HG03442 (cell line): ENCODE measurements around the gene EEF1AKMT4.

Source experiments
- ATAC-seq: cut with Tn5 transposase; IDR thresholded peaks from one replicate; pipeline ENCODE4 v1.9.1; 2021; ENCODE audit warnings: mild to moderate bottlenecking, moderate library complexity; ENCODE audit not compliant: unreplicated experiment

EEF1AKMT4 gene

GRCh38 chr3:184249412-184250166, at the start of gene EEF1AKMT4:
EEF1AKMT4 (plus strand) TSS chr3:184249672; CDS start chr3:184249695, 23 bp downstream.
- ATAC-seq, result peak; percentile 86

- no peak for ATAC-seq
These were observed 48.6 kb upstream of the EEF1AKMT4 start for GRCh38 chr3:184200825-184201224.

GRCh38 chr3:184203526-184203925, 45.9 kb upstream of the EEF1AKMT4 start:
- no peak for ATAC-seq

GRCh38 chr3:184209146-184209923, 40.1 kb upstream of the EEF1AKMT4 start:
- no peak for ATAC-seq

- no peak for ATAC-seq
These were observed 38.2 kb upstream of the EEF1AKMT4 start for GRCh38 chr3:184211297-184211696.

GRCh38 chr3:184211718-184212117, 37.8 kb upstream of the EEF1AKMT4 start:
- ATAC-seq, result no peak

- no peak for ATAC-seq
These were observed 30.7 kb upstream of the EEF1AKMT4 start for GRCh38 chr3:184218814-184219213.

GRCh38 chr3:184222521-184222920, 27.0 kb upstream of the EEF1AKMT4 start:
- no peak for ATAC-seq

GRCh38 chr3:184223946-184224345, 25.5 kb upstream of the EEF1AKMT4 start:
- ATAC-seq, result no peak

- no peak for ATAC-seq
These were observed 22.0 kb upstream of the EEF1AKMT4 start for GRCh38 chr3:184227481-184227935.

GRCh38 chr3:184228376-184229137, 20.9 kb upstream of the EEF1AKMT4 start:
- no peak for ATAC-seq

- ATAC-seq, result peak; percentile 74
These were observed 19.9 kb upstream of the EEF1AKMT4 start, which contains the start of gene VWA5B2 for GRCh38 chr3:184229394-184230080. VWA5B2 (plus strand) TSS chr3:184229585; CDS start chr3:184230529, 944 bp downstream.

GRCh38 chr3:184230081-184230602, 19.3 kb upstream of the EEF1AKMT4 start:
- no peak for ATAC-seq

- ATAC-seq, result no peak
These were observed 18.6 kb upstream of the EEF1AKMT4 start for GRCh38 chr3:184230603-184231528.

GRCh38 chr3:184231671-184232070, 17.8 kb upstream of the EEF1AKMT4 start:
- no peak for ATAC-seq

- no peak for ATAC-seq
These were observed 16.2 kb upstream of the EEF1AKMT4 start for GRCh38 chr3:184233127-184233843.

GRCh38 chr3:184234224-184234623, 15.2 kb upstream of the EEF1AKMT4 start:
- no peak for ATAC-seq

- ATAC-seq, result no peak
These were observed 14.6 kb upstream of the EEF1AKMT4 start for GRCh38 chr3:184234671-184235380.
